Measurements from ENCODE around the gene ANGPTL7.

DNA sequence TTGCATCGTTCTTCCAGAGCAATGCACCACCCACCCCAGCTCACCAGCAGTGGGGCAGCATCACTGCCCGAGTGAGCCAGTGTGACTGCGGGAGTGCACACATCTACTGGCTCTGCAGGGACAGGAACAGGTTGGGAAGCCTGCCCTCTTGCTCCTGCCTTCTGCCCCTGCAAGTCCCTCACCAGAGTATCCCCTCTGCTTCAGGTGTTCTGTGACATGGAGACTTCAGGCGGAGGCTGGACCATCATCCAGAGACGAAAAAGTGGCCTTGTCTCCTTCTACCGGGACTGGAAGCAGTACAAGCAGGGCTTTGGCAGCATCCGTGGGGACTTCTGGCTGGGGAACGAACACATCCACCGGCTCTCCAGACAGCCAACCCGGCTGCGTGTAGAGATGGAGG lies 4.2 kb downstream of the ANGPTL7 start:
- TF ChIP-seq, protein P1, sequence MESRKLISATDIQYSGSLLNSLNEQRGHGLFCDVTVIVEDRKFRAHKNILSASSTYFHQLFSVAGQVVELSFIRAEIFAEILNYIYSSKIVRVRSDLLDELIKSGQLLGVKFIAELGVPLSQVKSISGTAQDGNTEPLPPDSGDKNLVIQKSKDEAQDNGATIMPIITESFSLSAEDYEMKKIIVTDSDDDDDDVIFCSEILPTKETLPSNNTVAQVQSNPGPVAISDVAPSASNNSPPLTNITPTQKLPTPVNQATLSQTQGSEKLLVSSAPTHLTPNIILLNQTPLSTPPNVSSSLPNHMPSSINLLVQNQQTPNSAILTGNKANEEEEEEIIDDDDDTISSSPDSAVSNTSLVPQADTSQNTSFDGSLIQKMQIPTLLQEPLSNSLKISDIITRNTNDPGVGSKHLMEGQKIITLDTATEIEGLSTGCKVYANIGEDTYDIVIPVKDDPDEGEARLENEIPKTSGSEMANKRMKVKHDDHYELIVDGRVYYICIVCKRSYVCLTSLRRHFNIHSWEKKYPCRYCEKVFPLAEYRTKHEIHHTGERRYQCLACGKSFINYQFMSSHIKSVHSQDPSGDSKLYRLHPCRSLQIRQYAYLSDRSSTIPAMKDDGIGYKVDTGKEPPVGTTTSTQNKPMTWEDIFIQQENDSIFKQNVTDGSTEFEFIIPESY (IDR thresholded peaks at IDR 0.05; ENCODE audit: extremely low read depth, insufficient replicate concordance, low read length): no peak
- TF ChIP-seq, protein P2, sequence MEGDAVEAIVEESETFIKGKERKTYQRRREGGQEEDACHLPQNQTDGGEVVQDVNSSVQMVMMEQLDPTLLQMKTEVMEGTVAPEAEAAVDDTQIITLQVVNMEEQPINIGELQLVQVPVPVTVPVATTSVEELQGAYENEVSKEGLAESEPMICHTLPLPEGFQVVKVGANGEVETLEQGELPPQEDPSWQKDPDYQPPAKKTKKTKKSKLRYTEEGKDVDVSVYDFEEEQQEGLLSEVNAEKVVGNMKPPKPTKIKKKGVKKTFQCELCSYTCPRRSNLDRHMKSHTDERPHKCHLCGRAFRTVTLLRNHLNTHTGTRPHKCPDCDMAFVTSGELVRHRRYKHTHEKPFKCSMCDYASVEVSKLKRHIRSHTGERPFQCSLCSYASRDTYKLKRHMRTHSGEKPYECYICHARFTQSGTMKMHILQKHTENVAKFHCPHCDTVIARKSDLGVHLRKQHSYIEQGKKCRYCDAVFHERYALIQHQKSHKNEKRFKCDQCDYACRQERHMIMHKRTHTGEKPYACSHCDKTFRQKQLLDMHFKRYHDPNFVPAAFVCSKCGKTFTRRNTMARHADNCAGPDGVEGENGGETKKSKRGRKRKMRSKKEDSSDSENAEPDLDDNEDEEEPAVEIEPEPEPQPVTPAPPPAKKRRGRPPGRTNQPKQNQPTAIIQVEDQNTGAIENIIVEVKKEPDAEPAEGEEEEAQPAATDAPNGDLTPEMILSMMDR (IDR thresholded peaks at IDR 0.05 in 2 of 3, conservative IDR thresholded peaks at IDR 0.05 in 1 of 3; ENCODE audit: borderline replicate concordance in 1 of 3, insufficient read depth in 1 of 3, low read depth in 2 of 3, low read length in 2 of 3): no peak
